K562 (cell line): ENCODE measurements around the gene ETV3. TPM values are rescaled to one million over a fixed set of nuclear protein-coding genes. Genes with fewer than 3 reads are reported as not detected.

Experiments
- ATAC-seq: fragments of 200-7000 bp; cut with Tn5 transposase; 3 replicates; pipeline ENCODE4 v1.9.1; 2020; ENCODE audit warnings: moderate library complexity
- BruUV-seq: library from RNA; stranded (reverse); fragments of 400-500 nt; replicated peaks from 2 replicates; lab custom pipeline; 2021; lab: Mats Ljungman, UMichigan
- CTCF ChIA-PET: fragments of 300-600 bp; formaldehyde crosslinking; extraction: SDS; loops from one replicate; lab custom pipeline; 2021; ENCODE audit warnings: low intra/inter-chr PET ratio; lab: Yijun Ruan, JAX
- POLR2A ChIA-PET: fragments of 300-600, 350-650 bp; sonication (Branson Sonifier 250); formaldehyde crosslinking; extraction: SDS; loops from one replicate; lab custom pipeline; 2021; ENCODE audit warnings: antibody characterized with exemption, inconsistent platforms; lab: Yijun Ruan, JAX
- DNase-seq, 4 experiments: peaks; one replicate each; pipeline versions ENCODE4 v3.0.0 to v3.0.0-alpha.2; 2011 to 2018; ENCODE audit warnings: low spot score in 3 of 4, mixed read lengths in 3 of 4; ENCODE audit errors: extremely low read depth in 1 of 4
- FAIRE-seq: peaks from 2 replicates; lab custom pipeline; 2011; peaks lifted over from hg19 to GRCh38; lab: Jason Lieb, UNC
- H2AFZ ChIP-seq: 2 replicates; pipeline ENCODE4 v1.6.0; 2011; ENCODE audit warnings: low read depth, low read length, control low read depth, inconsistent platforms
- H3K27ac ChIP-seq: fragments of 200-600 bp; 3 replicates; pipeline ENCODE4 v1.8.0; 2011; ENCODE audit warnings: low read depth, mild to moderate bottlenecking, control low read depth, inconsistent platforms, low read length, moderate library complexity, mixed read lengths; ENCODE audit errors: extremely low read depth
- H3K27me3 ChIP-seq, 2 experiments: fragments of 300-600 bp in 1 of 2; 2 replicates in 1 of 2; 3 replicates in 1 of 2; pipeline versions ENCODE4 v1.6.0 to v1.8.0; 2011; ENCODE audit warnings: inconsistent platforms in 2 of 2, low read length in 2 of 2, mild to moderate bottlenecking in 1 of 2, mixed read lengths in 1 of 2, moderate library complexity in 1 of 2; ENCODE audit not compliant: control insufficient read depth in 2 of 2, insufficient read depth in 2 of 2
- H3K36me3 ChIP-seq: fragments of 300-600 bp; 3 replicates; pipeline ENCODE4 v1.8.0; 2011; ENCODE audit warnings: mild to moderate bottlenecking, low read length, inconsistent platforms; ENCODE audit not compliant: control insufficient read depth, insufficient read depth
- H3K4me1 ChIP-seq, 2 experiments: fragments of 200-600 bp in 1 of 2; replicated peaks in 1 of 2; 2 replicates in 1 of 2; 3 replicates in 1 of 2; pipeline versions ENCODE4 v1.5.1 to v1.8.0; 2011; ENCODE audit warnings: inconsistent platforms in 2 of 2, low read length in 2 of 2, mild to moderate bottlenecking in 1 of 2, mixed read lengths in 1 of 2, moderate library complexity in 1 of 2; ENCODE audit not compliant: control insufficient read depth in 2 of 2, insufficient read depth in 2 of 2
- H3K4me2 ChIP-seq: 2 replicates; pipeline ENCODE4 v1.6.1; 2011; ENCODE audit warnings: low read length, control low read depth, inconsistent platforms, mixed read lengths; ENCODE audit not compliant: insufficient read depth
- H3K4me3 ChIP-seq: fragments of 200-600 bp; sonication (generic), shearing (Covaris generic); 2 replicates; pipeline ENCODE4 v1.5.1; 2016; ENCODE audit warnings: control low read depth, inconsistent platforms
- H3K79me2 ChIP-seq: fragments of 200-600 bp; 3 replicates; pipeline ENCODE4 v1.8.0; 2011; ENCODE audit warnings: low read length, inconsistent platforms; ENCODE audit not compliant: control insufficient read depth, insufficient read depth
- H3K9ac ChIP-seq, 2 experiments: 2 replicates each; pipeline versions ENCODE4 v1.6.0 to v1.6.1; 2011; ENCODE audit warnings: low read depth in 2 of 2, low read length in 2 of 2, control low read depth in 1 of 2, inconsistent platforms in 1 of 2, mild to moderate bottlenecking in 1 of 2, mixed read lengths in 1 of 2; ENCODE audit not compliant: insufficient read depth in 1 of 2
- H3K9me1 ChIP-seq: one replicate; pipeline ENCODE4 v1.6.0; 2011; ENCODE audit warnings: inconsistent platforms, mild to moderate bottlenecking, low read length, moderate library complexity; ENCODE audit not compliant: control insufficient read depth, insufficient read depth
- H3K9me3 ChIP-seq: replicated peaks from 2 replicates; pipeline ENCODE4 v1.5.1; 2011; ENCODE audit warnings: low read depth, low read length, inconsistent platforms; ENCODE audit not compliant: control insufficient read depth, insufficient read depth
- H4K20me1 ChIP-seq: replicated peaks from 2 replicates; pipeline ENCODE4 v1.6.1; 2011; ENCODE audit warnings: low read length, inconsistent platforms, mixed read lengths; ENCODE audit not compliant: control insufficient read depth, insufficient read depth
- BACH1 ChIP-seq: fragments of 200-800 bp; sonication (Bioruptor generic); IDR thresholded peaks from 2 replicates; pipeline ENCODE4 v1.6.1; 2016; ENCODE audit warnings: missing genetic modification characterization, missing compliant biosample characterization
- CBX5 ChIP-seq: IDR thresholded peaks from 2 replicates; pipeline ENCODE4 v1.6.1; 2014; ENCODE audit warnings: low read depth, borderline replicate concordance
- DIDO1 ChIP-seq: fragments of 450-650 bp; IDR thresholded peaks from 2 replicates; pipeline ENCODE4 v1.6.1; 2016; ENCODE audit warnings: low read depth, missing biosample characterization, missing genetic modification characterization
- ESRRA ChIP-seq: fragments of 450-650 bp; IDR thresholded peaks from 2 replicates; pipeline ENCODE4 v1.6.1; 2014; ENCODE audit warnings: low read depth, mild to moderate bottlenecking, moderate library complexity, borderline replicate concordance
- EWSR1 ChIP-seq: fragments of 450-650 bp; IDR thresholded peaks from 2 replicates; pipeline ENCODE4 v1.6.1; 2018; ENCODE audit warnings: borderline replicate concordance, mild to moderate bottlenecking, low read depth, moderate library complexity; ENCODE audit not compliant: partially characterized antibody
- FOS ChIP-seq: IDR thresholded peaks from 3 replicates; pipeline ENCODE4 v1.6.1; 2011; ENCODE audit not compliant: insufficient read length; ENCODE audit errors: extremely low read depth
- FOXM1 ChIP-seq, 2 experiments: fragments of 450-650 bp in 1 of 2; sonication (generic) in 1 of 2; formaldehyde crosslinking in 1 of 2; IDR thresholded peaks; 2 replicates each; pipeline versions ENCODE4 v1.6.1 to v1.9.0; 2017 to 2022; ENCODE audit warnings: low read depth in 2 of 2, mild to moderate bottlenecking in 2 of 2, missing genetic modification reagents in 1 of 2, moderate library complexity in 1 of 2
- FOXP1 ChIP-seq: sonication (generic); formaldehyde crosslinking; IDR thresholded peaks from 2 replicates; pipeline ENCODE4 v1.8.0; 2022; ENCODE audit warnings: mild to moderate bottlenecking, missing genetic modification reagents
- ILK ChIP-seq: fragments of 450-650 bp; IDR thresholded peaks from 2 replicates; pipeline ENCODE4 v1.6.1; 2016; ENCODE audit warnings: missing genetic modification characterization, low read depth, mild to moderate bottlenecking, missing compliant biosample characterization, moderate library complexity, borderline replicate concordance
- RBM15 ChIP-seq: fragments of 200-400 bp; formaldehyde crosslinking; IDR thresholded peaks from 2 replicates; pipeline ENCODE4 v1.6.1; 2018; ENCODE audit warnings: mild to moderate bottlenecking, low read length, moderate library complexity; ENCODE audit not compliant: insufficient read depth
- RFX5 ChIP-seq: IDR thresholded peaks from 2 replicates; pipeline ENCODE4 v1.6.1; 2011; ENCODE audit warnings: low read depth, mild to moderate bottlenecking, improper control_type of control experiment, low read length
- SAFB2 ChIP-seq: fragments of 200-400 bp; formaldehyde crosslinking; IDR thresholded peaks from 2 replicates; pipeline ENCODE4 v1.6.1; 2018; ENCODE audit warnings: borderline replicate concordance, low read length, low read depth, moderate library complexity; ENCODE audit not compliant: severe bottlenecking
- SIRT6 ChIP-seq: IDR thresholded peaks from one replicate; pipeline ENCODE4 v1.6.1; 2012; ENCODE audit warnings: low read depth, mild to moderate bottlenecking, control low read depth, inconsistent platforms, low read length, moderate library complexity
- SMARCA4 ChIP-seq: fragments of 450-650 bp; IDR thresholded peaks from 2 replicates; pipeline ENCODE4 v1.6.1; 2016
- SREBF1 ChIP-seq: fragments of 150-350 bp; IDR thresholded peaks from 2 replicates; pipeline ENCODE4 v1.6.1; 2014; ENCODE audit warnings: antibody characterized with exemption, low read depth, low read length, borderline replicate concordance
- ZKSCAN1 ChIP-seq: fragments of 150-350 bp; IDR thresholded peaks from 2 replicates; pipeline ENCODE4 v1.6.1; 2016; ENCODE audit warnings: low read depth, low read length
- ZNF347 ChIP-seq: fragments of 450-650 bp; formaldehyde crosslinking; IDR thresholded peaks from 2 replicates; pipeline ENCODE4 v1.4.0; 2020; ENCODE audit warnings: low read depth, mild to moderate bottlenecking, moderate library complexity
- ZNF354B ChIP-seq: fragments of 250-450 bp; sonication (Bioruptor Pico); IDR thresholded peaks from 2 replicates; pipeline ENCODE4 v1.4.0; 2020
- ZNF764 ChIP-seq: fragments of 250-450 bp; sonication (Bioruptor Pico); IDR thresholded peaks from 2 replicates; pipeline ENCODE4 v1.4.0; 2020; ENCODE audit warnings: low read depth, mild to moderate bottlenecking, moderate library complexity
- WGBS: fragments of 100-300 bp; shearing (Covaris generic); methylation state at CpG from one replicate; pipeline ENCODE4 v1.1.6; 2016; ENCODE audit warnings: low coverage, mixed read lengths; ENCODE audit not compliant: insufficient coverage; ENCODE audit errors: missing lambda C conversion rate; 5-methylcytosine and 5-hydroxymethylcytosine counted together
- in situ Hi-C: fragments of 300-500 bp; cut with MboI; formaldehyde crosslinking; loops from 4 replicates; pipeline ENCODE4 v1.15.0; 2018; ENCODE audit warnings: inconsistent platforms, mixed read lengths
- intact Hi-C: fragments of 100-400 bp; cut with micrococcal nuclease; formaldehyde crosslinking; loops from 2 replicates; pipeline ENCODE4 v1.14.2; 2022
- polyA plus RNA-seq, 8 experiments: library from polyadenylated mRNA; depleted of rRNA in 4 of 8; stranded (reverse) in 5 of 8; unstranded in 3 of 8; fragments of >200 nt; fragmentation: Nextera tagmentation in 2 of 8; fragmentation: Illumina TruSeq in 1 of 8; extraction: Ambion mirVana in 2 of 8; extraction: Trizol in 1 of 8; gene quantifications; 2 replicates each; pipeline versions ENCODE4 v1.2.1 to v1.2.3, GENCODE V29; 2011 to 2014; ENCODE audit warnings: inconsistent platforms in 1 of 8, missing spikeins in 1 of 8
- total RNA-seq, 7 experiments: library from RNA; depleted of rRNA in 6 of 7; stranded (reverse); fragments of >200 nt in 6 of 7; fragmentation: Illumina TruSeq in 2 of 7; extraction: Trizol in 2 of 7; gene quantifications; 2 replicates each; pipeline versions ENCODE4 v1.2.1 to v1.2.3, GENCODE V29; 2011 to 2021; ENCODE audit warnings: low replicate concordance in 1 of 7
- TF ChIP-seq, protein P1 (sequence below): fragments of 200-400 bp; formaldehyde crosslinking; IDR thresholded peaks from 2 replicates; pipeline ENCODE4 v1.6.1; 2017; ENCODE audit warnings: mild to moderate bottlenecking, low read depth, low read length, moderate library complexity
- TF ChIP-seq, protein P2 (sequence below): sonication (generic); formaldehyde crosslinking; IDR thresholded peaks from 2 replicates; pipeline ENCODE4 v1.8.0; 2022; ENCODE audit warnings: missing genetic modification reagents, mild to moderate bottlenecking, borderline replicate concordance

Gene ETV3
- total and polyA plus RNA-seq, 9 of the 15 experiments (the other 6 are each of a cell fraction or from before 2014, with no cell fraction given) = 3.1 to 16.0 (median 9.0) TPM

DNA sequence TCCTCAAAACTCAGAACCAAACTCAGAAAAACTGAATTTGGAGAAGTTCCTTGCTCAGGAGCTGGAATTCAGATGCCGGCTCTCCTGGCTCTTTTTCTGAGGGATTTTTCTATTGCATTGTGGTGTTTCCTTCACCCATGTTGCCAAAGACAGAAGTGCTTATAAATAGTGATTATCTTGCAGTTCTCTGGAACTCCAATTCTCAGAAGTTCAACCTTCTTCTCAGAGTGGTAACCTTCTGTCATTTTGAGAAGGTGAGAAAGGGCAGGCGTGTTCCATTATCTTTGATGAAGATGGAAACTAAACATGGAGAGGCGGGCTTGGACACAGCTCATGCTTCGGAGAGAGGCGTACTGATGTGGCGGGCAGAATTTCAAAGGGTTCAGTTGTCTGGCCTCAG, 12.4 kb upstream of the ETV3 start:
- Histone ChIP-seq H3K4me2 (peak overlapping the region; percentile 61; the same call in 1 of the 2 replicates), H3K4me3 (no peak overlapping the region), H2AFZ (peak overlapping the region; percentile 69), H3K9me3 (no peaks in the 10 kb centered on the region), H3K27me3 (no peaks in the 10 kb centered on the region), H3K4me1 (peaks cover 31 to 70% of the 10 kb centered on the region in 2 experiments), H3K79me2 (no peaks in the 10 kb centered on the region), H4K20me1 (no peaks in the 10 kb centered on the region), H3K9ac (peak overlapping the region in 1 of 2 experiments; percentile 21; a peak in 1 of 4 replicates), H3K9me1 (no peaks in the 10 kb centered on the region), H3K36me3 (no peaks in the 10 kb centered on the region; the same call in 2 of the 3 replicates), H3K27ac (no peak overlapping the region)
- intact Hi-C loops (no loop called here), in situ Hi-C loops (loop anchor here (10.0 to 25.0 kb wide), 2 partner anchors 196 to 787 kb away; no protein-coding TSS in a partner anchor)
- ChIA-PET CTCF (interaction anchor here (0.6 kb wide), 1 partner anchor 8 kb away, joined by 8 read pairs; no protein-coding TSS in a partner anchor), POLR2A (interaction anchor here (0.6 to 1.2 kb wide), 5 partner anchors 11 to 197 kb away, joined by 3 to 4 read pairs (median 3); no protein-coding TSS in a partner anchor)
- ATAC-seq (no peak), FAIRE-seq (no peak), DNase-seq (peak in 1 of 4 experiments; percentile 34)
- 27% methylated on average over 6 of the region's 6 CpGs for WGBS
- no TSS peak for BruUV-seq
- TF ChIP-seq, protein P1, sequence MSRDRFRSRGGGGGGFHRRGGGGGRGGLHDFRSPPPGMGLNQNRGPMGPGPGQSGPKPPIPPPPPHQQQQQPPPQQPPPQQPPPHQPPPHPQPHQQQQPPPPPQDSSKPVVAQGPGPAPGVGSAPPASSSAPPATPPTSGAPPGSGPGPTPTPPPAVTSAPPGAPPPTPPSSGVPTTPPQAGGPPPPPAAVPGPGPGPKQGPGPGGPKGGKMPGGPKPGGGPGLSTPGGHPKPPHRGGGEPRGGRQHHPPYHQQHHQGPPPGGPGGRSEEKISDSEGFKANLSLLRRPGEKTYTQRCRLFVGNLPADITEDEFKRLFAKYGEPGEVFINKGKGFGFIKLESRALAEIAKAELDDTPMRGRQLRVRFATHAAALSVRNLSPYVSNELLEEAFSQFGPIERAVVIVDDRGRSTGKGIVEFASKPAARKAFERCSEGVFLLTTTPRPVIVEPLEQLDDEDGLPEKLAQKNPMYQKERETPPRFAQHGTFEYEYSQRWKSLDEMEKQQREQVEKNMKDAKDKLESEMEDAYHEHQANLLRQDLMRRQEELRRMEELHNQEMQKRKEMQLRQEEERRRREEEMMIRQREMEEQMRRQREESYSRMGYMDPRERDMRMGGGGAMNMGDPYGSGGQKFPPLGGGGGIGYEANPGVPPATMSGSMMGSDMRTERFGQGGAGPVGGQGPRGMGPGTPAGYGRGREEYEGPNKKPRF = no peak
- TF ChIP-seq RFX5 (no peak), EWSR1 (no peak), ZNF764 (no peak), ZNF347 (no peak), FOXM1 (IDR thresholded peaks at IDR 0.05; ENCODE audit: low read depth) (no peak), FOXM1 (CRISPR knock-in tag; IDR thresholded peaks at IDR 0.05; ENCODE audit: low read depth) (no peak), SREBF1 (no peak), FOS (no peak), ILK (tag) (no peak), BACH1 (tag) (peak; percentile 46; the same call in 1 of the 2 replicates), ZKSCAN1 (no peak), ESRRA (peak; percentile 33; the same call in 1 of the 2 replicates), DIDO1 (tag) (no peak), ZNF354B (CRISPR knock-in tag) (no peak), CBX5 (no peak), FOXP1 (CRISPR knock-in tag) (no peak), SIRT6 (no peak), RBM15 (no peak), SMARCA4 (no peak), SAFB2 (no peak)
- TF ChIP-seq, protein P2, sequence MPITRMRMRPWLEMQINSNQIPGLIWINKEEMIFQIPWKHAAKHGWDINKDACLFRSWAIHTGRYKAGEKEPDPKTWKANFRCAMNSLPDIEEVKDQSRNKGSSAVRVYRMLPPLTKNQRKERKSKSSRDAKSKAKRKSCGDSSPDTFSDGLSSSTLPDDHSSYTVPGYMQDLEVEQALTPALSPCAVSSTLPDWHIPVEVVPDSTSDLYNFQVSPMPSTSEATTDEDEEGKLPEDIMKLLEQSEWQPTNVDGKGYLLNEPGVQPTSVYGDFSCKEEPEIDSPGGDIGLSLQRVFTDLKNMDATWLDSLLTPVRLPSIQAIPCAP (CRISPR knock-in tag) = no peak
